Stomach (tissue), 4 donors: ENCODE measurements around the gene FHOD3.

Source experiments
- EP300 ChIP-seq: sonication (generic); formaldehyde crosslinking; IDR thresholded peaks from one replicate; pipeline ENCODE4 v1.6.1; 2017; ENCODE audit warnings: antibody characterized with exemption
- POLR2A ChIP-seq, 4 donors: fragments of 450-650 bp; IDR thresholded peaks; one replicate each; pipeline ENCODE4 v1.6.1; 2016; ENCODE audit warnings: antibody characterized with exemption in 4 of 4, control low read depth in 2 of 4, mild to moderate bottlenecking in 1 of 4, moderate library complexity in 1 of 4
- POLR2AphosphoS5 ChIP-seq, 3 donors: sonication (generic); formaldehyde crosslinking; IDR thresholded peaks; one replicate each; pipeline ENCODE4 v1.6.1; 2016; ENCODE audit warnings: antibody characterized with exemption in 3 of 3
- TF ChIP-seq, protein P1 (sequence below), 7 experiments: fragments of 450-650 bp in 4 of 7; fragments of 200-600 bp in 3 of 7; sonication (generic) in 3 of 7; IDR thresholded peaks; one replicate each; pipeline ENCODE4 v1.5.1; 2016 to 2019; ENCODE audit warnings: antibody characterized with exemption in 7 of 7, control low read depth in 2 of 7, mild to moderate bottlenecking in 1 of 7

DNA sequence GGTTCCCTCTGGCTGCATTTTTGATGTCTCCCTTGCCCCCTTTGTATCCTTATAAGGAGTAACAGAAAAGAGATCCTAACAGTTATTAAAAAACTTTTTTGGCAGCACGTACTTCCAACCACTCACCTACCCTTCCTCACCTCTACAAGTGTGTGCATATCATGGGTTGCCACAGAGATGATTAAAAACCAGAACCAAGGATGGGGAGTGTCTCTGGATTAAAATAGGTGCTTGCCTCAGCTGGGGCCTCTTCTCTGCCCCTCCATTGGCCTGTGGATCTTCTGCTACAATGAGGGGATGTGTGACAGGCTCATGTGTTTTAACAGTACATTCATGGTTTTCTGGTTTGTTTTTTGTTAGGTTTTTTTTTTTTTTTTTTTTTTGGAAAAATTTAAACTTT lies 160.8 kb downstream of the FHOD3 start:
- no peak for TF ChIP-seq POLR2AphosphoS5 (IDR thresholded peaks at IDR 0.05)
- TF ChIP-seq POLR2A (IDR thresholded peaks at IDR 0.05) = no peak
- TF ChIP-seq EP300 = no peak
- TF ChIP-seq, protein P1, sequence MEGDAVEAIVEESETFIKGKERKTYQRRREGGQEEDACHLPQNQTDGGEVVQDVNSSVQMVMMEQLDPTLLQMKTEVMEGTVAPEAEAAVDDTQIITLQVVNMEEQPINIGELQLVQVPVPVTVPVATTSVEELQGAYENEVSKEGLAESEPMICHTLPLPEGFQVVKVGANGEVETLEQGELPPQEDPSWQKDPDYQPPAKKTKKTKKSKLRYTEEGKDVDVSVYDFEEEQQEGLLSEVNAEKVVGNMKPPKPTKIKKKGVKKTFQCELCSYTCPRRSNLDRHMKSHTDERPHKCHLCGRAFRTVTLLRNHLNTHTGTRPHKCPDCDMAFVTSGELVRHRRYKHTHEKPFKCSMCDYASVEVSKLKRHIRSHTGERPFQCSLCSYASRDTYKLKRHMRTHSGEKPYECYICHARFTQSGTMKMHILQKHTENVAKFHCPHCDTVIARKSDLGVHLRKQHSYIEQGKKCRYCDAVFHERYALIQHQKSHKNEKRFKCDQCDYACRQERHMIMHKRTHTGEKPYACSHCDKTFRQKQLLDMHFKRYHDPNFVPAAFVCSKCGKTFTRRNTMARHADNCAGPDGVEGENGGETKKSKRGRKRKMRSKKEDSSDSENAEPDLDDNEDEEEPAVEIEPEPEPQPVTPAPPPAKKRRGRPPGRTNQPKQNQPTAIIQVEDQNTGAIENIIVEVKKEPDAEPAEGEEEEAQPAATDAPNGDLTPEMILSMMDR (IDR thresholded peaks at IDR 0.05) = no peak
